ENCODE results near the gene HMGCL.
"Not testable (repeated sequence)": the region's sequence is repeated elsewhere in the genome, so short reads cannot be mapped to it uniquely, and the experiment has no call there.

Gene HMGCL

GRCh38 chr1:23825762-23826522, 713 bp upstream of the HMGCL start:
- DNase-seq = no peak

GRCh38 chr1:23824711-23825075, 536 bp downstream of the HMGCL start:
- no peak for DNase-seq

- no peak for DNase-seq
These were observed 1.5 kb downstream of the HMGCL start for GRCh38 chr1:23823767-23824166.

GRCh38 chr1:23817633-23818032, 7.6 kb downstream of the HMGCL start:
- no peak for DNase-seq

GRCh38 chr1:23816906-23817305, 8.3 kb downstream of the HMGCL start:
- no peak for DNase-seq

GRCh38 chr1:23816361-23816760, 8.9 kb downstream of the HMGCL start:
- DNase-seq = no peak

- no peak for DNase-seq
These were observed 11.2 kb downstream of the HMGCL start for GRCh38 chr1:23814016-23814415.

- DNase-seq = no peak
These were observed 14.2 kb downstream of the HMGCL start for GRCh38 chr1:23810818-23811540.

- DNase-seq = no peak
These were observed 15.5 kb downstream of the HMGCL start for GRCh38 chr1:23809751-23810171.

- DNase-seq = no peak
These were observed 17.8 kb downstream of the HMGCL start for GRCh38 chr1:23807453-23807852.

- DNase-seq = no peak
These were observed 18.9 kb downstream of the HMGCL start for GRCh38 chr1:23806280-23806679.

- no peak for DNase-seq
These were observed 20.2 kb downstream of the HMGCL start for GRCh38 chr1:23805025-23805424.

GRCh38 chr1:23804183-23804835, 20.9 kb downstream of the HMGCL start:
- no peak for DNase-seq

GRCh38 chr1:23803674-23804073, 21.6 kb downstream of the HMGCL start:
- no peak for DNase-seq

GRCh38 chr1:23802809-23803342, 22.4 kb downstream of the HMGCL start:
- not testable (repeated sequence) for DNase-seq

- no peak for DNase-seq
These were observed 23.4 kb downstream of the HMGCL start for GRCh38 chr1:23801876-23802275.

GRCh38 chr1:23801338-23801748, 23.9 kb downstream of the HMGCL start:
- no peak for DNase-seq

GRCh38 chr1:23800400-23801337, 24.6 kb downstream of the HMGCL start, which contains the start of gene GALE:
Gene GALE (minus strand): TSS chr1:23800754. CDS start chr1:23799007, 1,747 bp downstream.
- peak; percentile 82 for DNase-seq

GRCh38 chr1:23799570-23800399, 25.4 kb downstream of the HMGCL start:
- peak; percentile 48 for DNase-seq

- DNase-seq = no peak
These were observed 26.0 kb downstream of the HMGCL start for GRCh38 chr1:23799255-23799569.

GRCh38 chr1:23798662-23799142, 26.5 kb downstream of the HMGCL start:
- DNase-seq = no peak
